Embryonic facial prominence (tissue), 1 donor: ENCODE results near the gene BIRC6.
"Not testable (repeated sequence)": the region's sequence is repeated elsewhere in the genome, so short reads cannot be mapped to it uniquely, and the experiment has no call there.

Source experiments
- DNase-seq: peaks from one replicate; pipeline ENCODE4 v3.0.0-alpha.2; 2016; ENCODE audit errors: extremely low spot score

The BIRC6 gene

GRCh38 chr2:32442020-32442467, 85.2 kb downstream of the BIRC6 start:
- DNase-seq, result no peak

GRCh38 chr2:32446369-32446768, 89.5 kb downstream of the BIRC6 start:
- DNase-seq, result no peak

- DNase-seq, result no peak
Observed at GRCh38 chr2:32450851-32451250, 94.0 kb downstream of the BIRC6 start.

- DNase-seq, result no peak
Observed at GRCh38 chr2:32452338-32453064, 95.7 kb downstream of the BIRC6 start.

GRCh38 chr2:32453242-32454062, 96.6 kb downstream of the BIRC6 start:
- no peak for DNase-seq

- no peak for DNase-seq
Observed at GRCh38 chr2:32455816-32456215, 99.0 kb downstream of the BIRC6 start.

- DNase-seq, result no peak
Observed at GRCh38 chr2:32456808-32457207, 100.0 kb downstream of the BIRC6 start.

GRCh38 chr2:32457814-32458213, 101.0 kb downstream of the BIRC6 start:
- DNase-seq, result no peak

GRCh38 chr2:32460861-32461260, 104.0 kb downstream of the BIRC6 start:
- not testable (repeated sequence) for DNase-seq

- no peak for DNase-seq
Observed at GRCh38 chr2:32463110-32463509, 106.3 kb downstream of the BIRC6 start.

GRCh38 chr2:32464431-32464830, 107.6 kb downstream of the BIRC6 start:
- no peak for DNase-seq

GRCh38 chr2:32472605-32473004, 115.8 kb downstream of the BIRC6 start:
- DNase-seq, result no peak

GRCh38 chr2:32474381-32474780, 117.6 kb downstream of the BIRC6 start:
- DNase-seq, result no peak

- DNase-seq, result no peak
Observed at GRCh38 chr2:32478889-32479620, 122.2 kb downstream of the BIRC6 start.

GRCh38 chr2:32479993-32480392, 123.2 kb downstream of the BIRC6 start:
- DNase-seq, result no peak

- DNase-seq, result no peak
Observed at GRCh38 chr2:32482471-32482870, 125.6 kb downstream of the BIRC6 start.

GRCh38 chr2:32484937-32485336, 128.1 kb downstream of the BIRC6 start:
- DNase-seq, result peak; percentile 37

- DNase-seq, result no peak
Observed at GRCh38 chr2:32485399-32485798, 128.6 kb downstream of the BIRC6 start.

- no peak for DNase-seq
Observed at GRCh38 chr2:32489061-32489460, 132.2 kb downstream of the BIRC6 start.

GRCh38 chr2:32491346-32491745, 134.5 kb downstream of the BIRC6 start:
- DNase-seq, result no peak

- DNase-seq, result no peak
Observed at GRCh38 chr2:32495139-32495538, 138.3 kb downstream of the BIRC6 start.

- no peak for DNase-seq
Observed at GRCh38 chr2:32496662-32497061, 139.8 kb downstream of the BIRC6 start.
